ENCODE results near the gene CPNE6.
A peak's percentile ranks its signal among the peaks of the same experiment; 100 is the strongest.

- TF ChIP-seq CBX8 (IDR thresholded peaks at IDR 0.05): no peak
- TF ChIP-seq CTCF (IDR thresholded peaks at IDR 0.05): peak; percentile 78
Measured at GRCh38 chr14:24058260-24058950, 13.0 kb upstream of the CPNE6 start.

All from A549 (cell line).